ENCODE data around the gene METAP1.
A peak's percentile ranks its signal among the peaks of the same experiment; 100 is the strongest.
"Not testable (repeated sequence)": the region's sequence is repeated elsewhere in the genome, so short reads cannot be mapped to it uniquely, and the experiment has no call there.

Gene METAP1

GRCh38 chr4:99058228-99058627 lies 62.7 kb downstream of the METAP1 start:
- DNase-seq (ENCODE audit: low read depth in 2 of 2): no peak

DNA sequence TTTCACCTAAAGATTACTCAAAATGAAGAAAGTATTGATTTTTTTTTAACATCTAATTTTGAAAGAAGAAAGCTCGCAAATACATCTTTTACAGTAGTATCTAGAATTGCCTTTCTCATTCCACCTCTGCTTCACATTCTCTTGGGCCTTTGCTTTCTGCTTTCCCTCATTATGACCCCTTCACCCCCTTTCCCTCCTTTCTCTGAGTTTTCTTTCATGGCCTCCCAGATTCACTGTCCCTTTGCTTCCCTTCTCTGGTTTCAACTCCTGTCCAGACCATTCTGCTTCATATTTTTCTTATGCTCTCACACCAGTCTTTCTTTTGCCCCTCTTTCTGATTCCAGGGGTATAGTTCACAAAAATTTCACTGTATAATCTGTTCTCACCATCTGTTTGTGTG lies 64.0 kb downstream of the METAP1 start:
- DNase-seq (ENCODE audit: low read depth in 2 of 2): no peak

DNA sequence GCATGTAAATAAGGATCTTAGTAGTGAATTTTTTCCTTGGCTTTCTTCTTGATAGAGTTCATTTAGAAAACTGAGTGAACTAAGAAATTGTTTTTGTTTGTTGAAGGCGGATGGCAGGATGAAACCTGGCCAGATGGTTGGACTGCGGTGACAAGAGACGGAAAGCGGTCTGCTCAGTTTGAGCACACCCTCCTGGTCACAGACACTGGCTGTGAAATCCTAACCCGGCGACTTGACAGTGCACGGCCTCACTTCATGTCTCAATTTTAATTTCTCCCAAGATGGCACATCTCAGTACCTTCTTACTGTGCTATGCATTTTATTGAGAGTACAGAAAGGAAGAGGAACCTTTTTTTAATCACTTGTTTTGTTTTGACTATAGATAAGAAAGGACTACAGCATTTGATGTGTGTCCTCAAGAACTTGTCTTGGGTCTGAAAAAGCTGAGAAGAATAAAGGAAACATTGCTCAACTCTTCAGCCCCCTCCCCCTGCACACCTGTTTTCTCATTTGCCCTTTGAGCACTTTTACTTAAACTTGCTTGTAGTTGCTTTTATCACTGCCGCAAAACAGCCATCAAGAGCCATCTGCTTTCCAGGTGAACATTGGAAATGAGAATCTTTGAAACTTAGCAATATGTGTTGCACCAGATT lies 65.7 kb downstream of the METAP1 start:
- no peak for DNase-seq (ENCODE audit: low read depth in 2 of 2)

DNA sequence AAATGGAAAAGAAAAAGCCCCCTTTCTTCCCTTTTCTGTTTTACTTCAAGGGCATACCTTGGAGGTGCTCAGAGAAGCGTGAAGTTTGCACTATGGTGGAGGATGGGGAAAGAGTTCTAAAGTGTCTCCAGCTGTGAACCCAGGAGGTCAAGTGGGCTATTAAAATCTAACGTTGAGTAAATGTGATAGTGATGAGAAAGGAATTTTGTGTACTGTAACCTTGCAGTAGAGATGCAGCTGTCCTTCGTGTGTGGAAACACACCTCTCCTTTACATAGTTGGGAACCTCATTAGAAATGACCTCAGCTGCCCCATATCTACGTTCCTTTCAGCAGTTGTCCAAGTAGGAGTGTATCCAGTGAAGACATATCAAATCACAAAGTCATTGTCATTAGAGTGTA lies 66.6 kb downstream of the METAP1 start:
- DNase-seq (ENCODE audit: low read depth in 2 of 2): no peak

GRCh38 chr4:99065521-99065920 lies 70.0 kb downstream of the METAP1 start:
- not testable (repeated sequence) for DNase-seq (ENCODE audit: low read depth in 2 of 2)

DNA sequence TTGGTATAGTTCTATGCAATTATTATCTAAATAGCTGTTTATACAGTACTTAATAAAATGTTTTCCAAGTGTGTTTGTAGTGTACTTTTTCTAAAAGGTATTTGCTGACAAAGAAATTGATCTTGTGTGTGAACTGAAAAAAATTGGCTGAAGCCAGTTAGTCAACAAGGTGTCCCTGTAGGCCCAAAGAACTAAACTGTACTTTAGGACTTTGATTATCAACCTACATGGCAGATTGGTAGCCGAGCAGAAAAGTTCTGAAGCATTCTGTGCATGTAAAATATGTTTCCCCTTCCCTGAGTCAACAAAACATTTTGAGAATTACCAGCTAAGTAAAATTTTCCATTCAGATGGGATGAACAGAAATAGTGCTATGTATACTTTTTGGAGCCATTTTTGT lies 72.1 kb downstream of the METAP1 start:
- no peak for DNase-seq (ENCODE audit: low read depth in 2 of 2)

- no peak for DNase-seq (ENCODE audit: low read depth in 2 of 2)
Observed at GRCh38 chr4:99071159-99071558, 75.6 kb downstream of the METAP1 start.

DNA sequence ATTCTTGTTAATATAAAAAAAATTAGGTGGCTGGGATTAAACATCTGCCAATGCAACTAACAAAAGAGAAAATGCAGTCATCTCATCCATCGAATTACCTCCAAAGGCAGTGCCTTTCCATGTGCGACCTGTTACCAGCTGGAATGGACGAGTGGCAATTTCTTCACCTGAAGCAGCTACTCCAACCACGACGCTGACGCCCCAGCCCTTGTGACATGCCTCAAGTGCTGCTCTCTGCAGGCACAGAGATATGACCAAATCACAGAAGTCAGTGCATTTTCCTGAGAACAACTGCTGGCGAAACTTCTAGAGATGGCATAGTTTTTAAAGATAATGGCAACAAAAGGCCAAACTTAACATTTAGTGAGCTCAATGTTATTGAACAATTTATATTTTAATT lies 79.3 kb downstream of the METAP1 start:
- DNase-seq (ENCODE audit: low read depth in 2 of 2): no peak

DNA sequence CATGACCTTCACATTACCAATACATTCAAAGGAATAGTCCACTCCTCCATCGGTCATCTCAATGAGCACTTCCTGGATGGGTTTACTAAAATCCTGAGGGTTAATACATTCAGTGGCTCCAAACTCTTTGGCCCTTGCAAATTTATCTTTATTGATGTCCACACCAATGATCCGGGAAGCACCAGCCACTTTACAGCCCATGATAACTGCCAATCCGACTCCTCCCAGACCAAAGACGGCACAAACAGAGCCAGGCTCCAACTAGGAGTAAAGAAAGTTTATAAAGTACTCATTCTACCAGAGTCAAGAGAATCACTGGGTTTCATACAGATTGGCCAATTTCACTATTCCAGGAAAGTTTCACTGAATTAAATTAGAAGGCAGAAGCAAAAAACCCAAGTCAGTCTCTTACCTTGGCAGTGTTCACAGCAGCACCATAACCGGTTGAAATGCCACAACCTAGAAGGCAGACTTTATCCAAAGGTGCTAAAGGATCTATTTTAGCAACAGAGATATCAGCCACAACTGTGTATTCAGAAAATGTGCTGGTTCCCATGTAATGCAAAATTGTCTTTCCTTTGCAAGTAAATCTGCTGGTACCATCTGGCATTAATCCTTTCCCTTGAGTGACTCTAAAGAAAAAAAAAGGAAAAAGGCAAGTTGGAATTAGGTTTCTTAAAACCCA lies 80.9 kb downstream of the METAP1 start:
- no peak for DNase-seq (ENCODE audit: low read depth in 2 of 2)

DNA sequence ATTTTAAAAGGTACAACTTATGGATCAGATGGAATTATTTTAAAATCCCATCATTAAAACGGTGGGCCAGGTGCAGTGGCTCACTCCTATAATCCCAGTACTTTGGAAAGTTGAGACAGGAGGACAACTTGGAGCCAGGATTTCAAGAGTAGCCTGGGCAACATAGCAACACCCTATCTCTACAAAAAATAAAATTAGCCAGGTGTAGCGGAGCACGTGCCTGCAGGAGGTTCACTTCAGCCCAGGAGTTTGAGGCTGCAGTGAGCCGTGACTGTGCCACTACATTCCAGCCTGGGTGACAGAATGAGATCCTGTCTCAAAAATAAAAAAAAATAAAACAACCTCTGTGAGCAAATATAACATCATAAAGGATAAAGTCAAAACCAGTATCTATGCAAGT lies 81.7 kb downstream of the METAP1 start:
- DNase-seq (ENCODE audit: low read depth in 2 of 2): no peak

DNA sequence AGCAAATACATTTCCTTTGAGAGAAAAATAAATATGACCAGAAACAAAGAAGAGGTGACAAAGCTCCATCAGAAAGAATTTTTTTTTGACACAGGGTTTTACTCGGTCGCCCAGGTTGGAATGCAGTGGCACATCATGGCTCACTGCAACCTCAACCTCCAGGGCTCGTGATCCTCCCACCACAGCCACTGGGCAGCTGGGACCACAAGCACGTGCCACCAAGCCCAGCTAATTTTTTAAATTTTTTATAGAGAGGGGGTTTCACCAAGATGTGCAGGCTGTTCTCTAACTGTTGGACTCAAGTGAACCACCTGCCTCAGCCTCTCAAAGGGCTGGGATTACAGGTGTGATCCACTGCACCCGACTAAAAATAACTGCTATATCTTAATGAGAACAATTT lies 82.8 kb downstream of the METAP1 start:
- no peak for DNase-seq (ENCODE audit: low read depth in 2 of 2)

- DNase-seq (ENCODE audit: low read depth in 2 of 2): no peak
Observed at GRCh38 chr4:99078931-99079624, 83.6 kb downstream of the METAP1 start.

- no peak for DNase-seq (ENCODE audit: low read depth in 2 of 2)
Observed at GRCh38 chr4:99079625-99080295, 84.2 kb downstream of the METAP1 start.

DNA sequence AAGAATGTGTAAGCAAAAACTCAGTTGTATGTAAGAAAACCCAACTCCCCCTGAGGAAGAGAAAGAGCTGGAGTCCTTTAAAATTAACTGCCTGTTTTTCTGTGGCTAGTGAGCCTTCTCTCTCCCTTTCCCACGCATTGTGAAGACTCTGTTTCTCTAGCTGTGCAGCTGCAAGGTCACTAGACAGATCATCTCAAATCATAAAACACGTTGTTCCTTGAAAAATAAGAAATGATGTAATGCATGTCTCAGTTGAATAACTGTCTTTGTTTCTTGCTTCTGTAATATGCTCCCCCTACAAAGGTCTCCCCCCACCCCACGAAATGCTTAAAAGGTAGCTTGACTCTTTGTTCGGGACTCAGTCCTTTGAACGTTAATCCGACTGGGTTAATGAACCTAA lies 85.3 kb downstream of the METAP1 start:
- DNase-seq (ENCODE audit: low read depth in 2 of 2): not testable (repeated sequence)

DNA sequence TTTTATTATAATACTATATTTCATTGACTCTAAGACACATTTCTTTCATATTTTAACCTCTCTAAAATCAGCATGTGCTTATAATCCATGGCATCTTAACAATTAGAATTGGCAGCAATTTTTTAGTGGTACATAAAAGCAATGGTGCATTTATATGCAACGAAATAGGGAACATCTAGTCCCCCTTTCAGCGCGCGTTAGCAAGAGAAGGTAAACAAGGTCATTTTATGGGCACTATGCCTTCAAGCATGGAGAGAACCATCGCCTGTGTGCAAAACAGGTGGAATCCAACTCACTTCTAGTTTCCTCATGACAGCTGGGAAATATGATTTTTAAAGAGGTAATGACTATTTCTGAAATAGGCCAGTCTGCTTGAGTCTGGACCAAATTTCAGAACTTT lies 86.7 kb downstream of the METAP1 start:
- no peak for DNase-seq (ENCODE audit: low read depth in 2 of 2)

- DNase-seq (ENCODE audit: low read depth in 2 of 2): no peak
Observed at GRCh38 chr4:99084595-99084994, 89.1 kb downstream of the METAP1 start.

- no peak for DNase-seq (ENCODE audit: low read depth in 2 of 2)
Observed at GRCh38 chr4:99088023-99088449, 92.5 kb downstream of the METAP1 start.

- peak; percentile 59 to 60 for DNase-seq (ENCODE audit: low read depth in 2 of 2)
Observed at GRCh38 chr4:99088481-99089365, 93.2 kb downstream of the METAP1 start, which contains the start of gene ADH5. ADH5 (minus strand) TSS chr4:99088788; CDS start chr4:99088700, 88 bp downstream.

GRCh38 chr4:99090481-99091215 lies 95.1 kb downstream of the METAP1 start:
- no peak for DNase-seq (ENCODE audit: low read depth in 2 of 2)

DNA sequence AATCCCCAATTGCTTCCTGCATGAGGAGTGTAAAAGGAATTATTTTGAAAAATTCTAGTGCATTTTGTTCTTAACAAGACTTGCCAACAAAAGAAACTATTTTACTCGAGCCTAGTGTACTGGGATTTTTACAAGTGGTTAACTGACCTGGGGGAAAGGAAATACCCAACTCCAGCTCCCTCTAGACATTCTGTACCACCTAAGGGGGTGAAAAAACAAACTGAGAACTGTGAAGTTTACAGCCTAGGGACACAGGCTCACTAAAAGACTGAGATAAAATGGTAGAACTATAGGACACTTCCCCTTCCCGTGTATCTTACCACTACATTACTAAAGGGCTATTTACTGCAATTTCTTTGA lies 95.7 kb downstream of the METAP1 start:
- no peak for DNase-seq (ENCODE audit: low read depth in 2 of 2)

DNA sequence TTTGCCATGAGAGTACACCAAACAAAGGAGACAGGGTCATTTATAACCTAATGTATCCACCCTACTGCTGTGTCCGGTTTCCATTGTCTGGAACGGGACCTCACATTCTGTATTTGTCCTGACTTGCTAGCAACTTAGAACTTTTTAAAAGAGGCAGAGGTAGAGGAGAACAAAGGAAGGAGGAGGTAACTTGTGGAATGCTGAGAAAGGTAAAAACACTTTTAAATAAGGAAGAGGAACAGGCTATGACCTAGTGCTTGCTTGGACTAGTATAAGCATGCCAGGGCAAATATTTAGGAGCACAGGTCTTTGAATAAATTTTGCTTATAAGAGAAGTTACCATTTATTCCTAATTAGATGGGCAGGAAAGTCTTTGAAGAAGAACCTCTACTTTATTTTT lies 96.3 kb downstream of the METAP1 start:
- DNase-seq (ENCODE audit: low read depth in 2 of 2): not testable (repeated sequence)

All from fibroblast of skin of left biceps (primary cell).